ENCODE data around the gene IGSF9. TPM values are rescaled to one million over a fixed set of nuclear protein-coding genes. Genes with fewer than 3 reads are reported as not detected.

The IGSF9 gene
- total and polyA plus RNA-seq, 4 donors: 0.14 to 21.3 (median 16.1) TPM

- no peak overlapping the region for H3K9ac ChIP-seq (ENCODE audit: low read depth in 1 of 2, low read length in 2 of 2)
- peaks cover 0 to 8% (median 1%) of the 10 kb centered on the region in 4 donors for H3K4me1 ChIP-seq (ENCODE audit: control insufficient read depth in 4 of 4, insufficient read depth in 4 of 4, low read length in 3 of 4)
- no peaks in the 10 kb centered on the region for H3K36me3 ChIP-seq (ENCODE audit: control insufficient read depth in 4 of 4, insufficient read depth in 3 of 4, low read depth in 1 of 4, low read length in 3 of 4)
- no peak overlapping the region for H3K4me3 ChIP-seq (ENCODE audit: low read depth in 1 of 3, low read length in 3 of 3)
- H3K27ac ChIP-seq (ENCODE audit: low read depth in 1 of 2, low read length in 2 of 2): no peak overlapping the region
- 43% methylated on average over 7 of the region's 7 CpGs for WGBS
- peak; percentile 51 for DNase-seq (ENCODE audit: low spot score)
- H3K27me3 ChIP-seq (ENCODE audit: control insufficient read depth in 4 of 4, insufficient read depth in 4 of 4, low read length in 3 of 4): no peaks in the 10 kb centered on the region
- H3K9me3 ChIP-seq (ENCODE audit: control insufficient read depth in 4 of 4, low read length in 3 of 4): no peaks in the 10 kb centered on the region
- no peak for TF ChIP-seq ATF3 (IDR thresholded peaks at IDR 0.05)
- no peak for TF ChIP-seq JUND (IDR thresholded peaks at IDR 0.05)
- TF ChIP-seq SP1 (IDR thresholded peaks at IDR 0.05): no peak
- no peak for TF ChIP-seq ZBTB33 (IDR thresholded peaks at IDR 0.05)
- peak; percentile 100 for TF ChIP-seq RAD21 (IDR thresholded peaks at IDR 0.05)
- no peak for TF ChIP-seq FOXA1 (IDR thresholded peaks at IDR 0.05)
- TF ChIP-seq HNF4G (IDR thresholded peaks at IDR 0.05): no peak
- TF ChIP-seq HNF4A (conservative IDR thresholded peaks at IDR 0.05): peak in 1 of 2 donors; percentile 17
- peak; percentile 99 for TF ChIP-seq CTCF (IDR thresholded peaks at IDR 0.05; ENCODE audit: low read depth, low read length, missing input control)
- peak; percentile 68 for TF ChIP-seq NR2F2 (IDR thresholded peaks at IDR 0.05)
- no peak for TF ChIP-seq EGR1 (IDR thresholded peaks at IDR 0.05; ENCODE audit: low read depth in 2 of 2)
- TF ChIP-seq REST (IDR thresholded peaks at IDR 0.05): no peak
- TF ChIP-seq RXRA (IDR thresholded peaks at IDR 0.05): peak; percentile 8 to 56
- no peak for TF ChIP-seq MAX (IDR thresholded peaks at IDR 0.05)
- no peak for TF ChIP-seq FOXA2 (IDR thresholded peaks at IDR 0.05)
- TF ChIP-seq TAF1 (conservative IDR thresholded peaks at IDR 0.05): no peak
Measured at GRCh38 chr1:159891275-159892157, 53.9 kb downstream of the IGSF9 start.
